HL-60 (cell line): ENCODE results near the gene TIRAP.

ENCODE experiments used
- DNase-seq, 2 experiments: peaks; one replicate each; pipeline ENCODE4 v3.0.0-alpha.2; 2010 to 2020; ENCODE audit warnings: low read depth in 1 of 2, low spot score in 1 of 2
- H3K27ac ChIP-seq: fragments of 250-450 bp; sonication (Bioruptor Pico); replicated peaks from 2 replicates; pipeline ENCODE4 v1.5.1; 2020; ENCODE audit warnings: mild to moderate bottlenecking, moderate library complexity
- H3K27me3 ChIP-seq: fragments of 250-450 bp; sonication (Bioruptor Pico); 2 replicates; pipeline ENCODE4 v1.5.1; 2021; ENCODE audit warnings: mild to moderate bottlenecking, moderate library complexity; ENCODE audit not compliant: insufficient read depth, poor library complexity, severe bottlenecking
- H3K4me3 ChIP-seq: replicated peaks from 2 replicates; pipeline ENCODE4 v1.5.1; 2011; ENCODE audit warnings: mild to moderate bottlenecking, control low read depth, low read length; ENCODE audit not compliant: insufficient read depth
- CTCF ChIP-seq: IDR thresholded peaks from one replicate; pipeline ENCODE4 v1.5.1; 2011; ENCODE audit warnings: low read length, control low read depth, inconsistent platforms; ENCODE audit not compliant: insufficient read depth
- GABPA ChIP-seq: IDR thresholded peaks from 2 replicates; pipeline ENCODE4 v1.6.1; 2012; ENCODE audit warnings: low read depth
- POLR2AphosphoS5 ChIP-seq: IDR thresholded peaks from 2 replicates; pipeline ENCODE4 v1.6.1; 2012; ENCODE audit warnings: low read depth
- REST ChIP-seq: IDR thresholded peaks from 2 replicates; pipeline ENCODE4 v1.6.1; 2012; ENCODE audit warnings: low read depth; ENCODE audit not compliant: insufficient replicate concordance
- SPI1 ChIP-seq: IDR thresholded peaks from 2 replicates; pipeline ENCODE4 v1.6.1; 2012; ENCODE audit warnings: low read depth, mild to moderate bottlenecking, borderline replicate concordance

Gene TIRAP

GRCh38 chr11:126268708-126269579 is 13.9 kb upstream of the TIRAP start, which contains the start of the genes FOXRED1 and SRPRA:
Gene FOXRED1 (plus strand): TSS chr11:126269154. CDS start chr11:126269207, 53 bp downstream.
Gene SRPRA (minus strand): TSS chr11:126268895. CDS start chr11:126268804, 91 bp downstream.
- Histone ChIP-seq H3K27me3 (no peaks in the 10 kb centered on the region), H3K27ac (peak within 1 kb of the TSS; percentile 86), H3K4me3 (peak within 1 kb of the TSS; percentile 96)
- DNase-seq, result peak; percentile 98 to 100
- no peak for TF ChIP-seq REST
- peak; percentile 73 for TF ChIP-seq POLR2AphosphoS5
- peak; percentile 25; the same call in 1 of the 2 replicates for TF ChIP-seq SPI1
- peak; percentile 91 for TF ChIP-seq GABPA

GRCh38 chr11:126277322-126277721 is 5.6 kb upstream of the TIRAP start:
- Histone ChIP-seq H3K27ac (no peak overlapping the region), H3K4me3 (no peak overlapping the region), H3K27me3 (no peaks in the 10 kb centered on the region)
- TF ChIP-seq REST (no peak), SPI1 (no peak), GABPA (no peak), POLR2AphosphoS5 (no peak), CTCF (no peak)
- no peak for DNase-seq

GRCh38 chr11:126277780-126278179 is 5.1 kb upstream of the TIRAP start:
- no peaks in the 10 kb centered on the region for H3K27me3 ChIP-seq
- TF ChIP-seq POLR2AphosphoS5, result no peak
- no peak for TF ChIP-seq SPI1
- no peak for TF ChIP-seq GABPA
- no peak for TF ChIP-seq REST
- no peak for TF ChIP-seq CTCF
- no peak for DNase-seq
- H3K27ac ChIP-seq, result no peak overlapping the region
- H3K4me3 ChIP-seq, result no peak overlapping the region
